ENCODE measurements around the gene RAC2. TPM values are rescaled to one million over a fixed set of nuclear protein-coding genes. Genes with fewer than 3 reads are reported as not detected.

RAC2 gene
- total and polyA plus RNA-seq, 7 donors: 0.90 to 5.0 (median 2.3) TPM

GRCh38 chr22:37193629-37194191 is 50.4 kb downstream of the RAC2 start:
- 55 to 63% (median 59%) methylated on average over 10 of the region's 10 CpGs for WGBS, 3 donors
- DNase-seq (peak in 1 of 2 donors; percentile 4), ATAC-seq (no peak)
- no peak overlapping the region for H3K4me3 ChIP-seq
- TF ChIP-seq CTCF (IDR thresholded peaks at IDR 0.05): no peak
- peaks cover 48% of the 10 kb centered on the region for H3K4me1 ChIP-seq
- H3K9me3 ChIP-seq: no peaks in the 10 kb centered on the region
- H3K27me3 ChIP-seq (ENCODE audit: insufficient read depth in 3 of 3, low read length in 2 of 3): no peaks in the 10 kb centered on the region
- no peaks in the 10 kb centered on the region for H3K36me3 ChIP-seq (ENCODE audit: insufficient read depth in 1 of 2, low read depth in 1 of 2)
- intact Hi-C loops (cut with DNase I): no loop called here
- H3K27ac ChIP-seq: peak overlapping the region; percentile 47

GRCh38 chr22:37192741-37193140 is 51.3 kb downstream of the RAC2 start:
- peaks cover 54% of the 10 kb centered on the region for H3K4me1 ChIP-seq
- H3K4me3 ChIP-seq: no peak overlapping the region
- TF ChIP-seq CTCF (IDR thresholded peaks at IDR 0.05): no peak
- WGBS, 3 donors: 98 to 100% (median 100%) methylated on average over 1 of the region's 1 CpG
- H3K36me3 ChIP-seq (ENCODE audit: insufficient read depth in 1 of 2, low read depth in 1 of 2): no peaks in the 10 kb centered on the region
- no peaks in the 10 kb centered on the region for H3K9me3 ChIP-seq
- DNase-seq (no peak), ATAC-seq (no peak)
- no peak overlapping the region for H3K27ac ChIP-seq
- no peaks in the 10 kb centered on the region for H3K27me3 ChIP-seq (ENCODE audit: insufficient read depth in 3 of 3, low read length in 2 of 3)
- intact Hi-C loops (cut with DNase I): no loop called here

GRCh38 chr22:37192204-37192603 is 51.9 kb downstream of the RAC2 start:
- Histone ChIP-seq H3K36me3 (ENCODE audit: insufficient read depth in 1 of 2, low read depth in 1 of 2) (no peaks in the 10 kb centered on the region), H3K9me3 (no peaks in the 10 kb centered on the region), H3K4me3 (no peak overlapping the region), H3K4me1 (peaks cover 54% of the 10 kb centered on the region), H3K27ac (no peak overlapping the region), H3K27me3 (ENCODE audit: insufficient read depth in 3 of 3, low read length in 2 of 3) (no peaks in the 10 kb centered on the region)
- ATAC-seq (no peak), DNase-seq (no peak)
- intact Hi-C loops (cut with DNase I): no loop called here
- 90 to 97% (median 97%) methylated on average over 2 of the region's 2 CpGs for WGBS, 3 donors
- TF ChIP-seq CTCF (IDR thresholded peaks at IDR 0.05): no peak

- Histone ChIP-seq H3K27me3 (ENCODE audit: insufficient read depth in 3 of 3, low read length in 2 of 3) (no peaks in the 10 kb centered on the region), H3K4me3 (no peak overlapping the region), H3K9me3 (no peaks in the 10 kb centered on the region), H3K4me1 (peaks cover 46% of the 10 kb centered on the region), H3K27ac (no peak overlapping the region), H3K36me3 (ENCODE audit: insufficient read depth in 1 of 2, low read depth in 1 of 2) (no peaks in the 10 kb centered on the region)
- ATAC-seq: no peak
- intact Hi-C loops (cut with DNase I): no loop called here
- no peak for DNase-seq
- TF ChIP-seq CTCF (IDR thresholded peaks at IDR 0.05): no peak
- WGBS, 3 donors: 60 to 96% (median 63%) methylated on average over 4 of the region's 4 CpGs
Observed at GRCh38 chr22:37190262-37190780, 53.7 kb downstream of the RAC2 start.
